Measurements from ENCODE around the gene TUBB1. TPM values are rescaled to one million over a fixed set of nuclear protein-coding genes. Genes with fewer than 3 reads are reported as not detected.

The TUBB1 gene
- total RNA-seq, 2 donors from 2014 or later = 0.43 to 0.74 TPM

DNA sequence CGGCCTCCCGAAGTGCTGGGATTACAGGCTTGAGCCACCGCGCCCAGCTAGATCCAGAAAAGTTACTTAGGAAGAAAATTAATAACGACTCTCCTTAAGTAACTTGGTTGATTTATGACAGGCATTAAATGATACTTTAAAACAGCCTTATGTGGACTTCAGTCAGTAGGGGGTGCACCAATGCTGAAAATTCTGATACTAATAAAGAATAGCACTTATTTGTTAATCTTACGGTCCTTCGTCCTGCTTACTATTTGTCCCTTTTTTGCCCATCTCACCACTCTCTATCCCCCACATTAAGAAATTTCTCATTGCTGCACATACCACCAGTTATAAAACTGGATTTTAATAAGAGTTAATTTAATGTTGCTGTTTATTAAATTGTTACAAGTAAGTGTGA, 36.1 kb downstream of the TUBB1 start:
- intact Hi-C loops (cut with DNase I) = no loop called here
- DNase-seq (ENCODE audit: low spot score) = no peak

DNA sequence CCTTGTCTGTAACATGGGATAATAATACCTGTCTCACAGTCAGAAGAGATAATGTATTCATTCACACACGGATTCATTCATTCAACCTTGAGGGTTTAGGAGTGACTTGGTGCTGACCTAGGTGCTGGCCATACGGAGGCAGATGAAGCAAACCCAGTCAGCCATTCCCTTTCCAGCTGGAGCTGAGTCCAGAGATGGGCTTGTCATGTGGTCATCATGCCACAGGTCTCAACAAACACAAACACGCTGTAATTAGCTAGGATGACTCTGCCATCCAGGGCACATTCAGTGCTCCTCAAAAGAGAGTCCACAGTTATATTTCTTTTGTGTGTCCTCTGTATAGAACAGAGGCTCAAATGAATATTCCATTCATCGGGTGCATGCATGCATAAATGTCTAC, 42.9 kb downstream of the TUBB1 start:
- DNase-seq (ENCODE audit: low spot score) = no peak
- intact Hi-C loops (cut with DNase I) = no loop called here

DNA sequence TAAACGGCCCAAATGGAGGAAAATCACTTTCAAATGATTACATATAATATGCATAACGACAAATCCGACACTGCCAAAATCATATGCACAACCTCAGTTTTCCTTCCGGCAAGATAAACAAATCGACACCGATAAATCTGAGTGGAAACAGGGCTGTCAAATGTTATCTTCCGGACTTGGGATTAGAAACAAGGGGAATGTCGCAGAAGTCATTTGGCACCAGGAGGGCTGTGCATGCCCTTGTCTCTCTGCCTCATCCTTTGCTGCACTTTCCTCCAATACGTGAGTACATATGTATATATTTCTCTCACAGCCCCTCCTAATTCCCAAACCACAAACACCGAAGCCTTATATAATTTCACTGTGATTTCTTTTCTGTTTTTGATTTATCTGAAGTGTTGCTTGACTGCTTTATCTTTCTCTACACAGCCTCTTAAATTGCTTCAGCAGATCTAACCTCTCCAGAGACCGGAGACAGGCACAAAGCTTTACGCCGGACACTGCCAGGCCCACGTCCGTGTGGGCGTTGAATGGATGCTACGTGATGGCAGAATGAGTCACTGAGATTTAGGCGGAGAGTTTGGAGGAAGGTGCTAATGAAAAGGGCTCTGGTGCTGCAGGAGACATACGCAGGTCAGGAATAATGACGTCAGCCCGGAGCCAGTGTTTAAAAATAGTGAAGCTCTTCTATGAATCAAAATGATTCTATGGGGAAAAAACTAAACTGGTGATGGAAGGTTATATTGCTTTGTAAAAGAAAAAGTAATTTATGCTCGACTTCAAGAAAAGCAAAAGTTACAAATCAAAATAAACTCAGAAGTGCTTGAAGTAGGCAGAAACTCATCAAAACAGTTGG, 44.4 kb downstream of the TUBB1 start:
- intact Hi-C loops (cut with DNase I) = no loop called here
- no peak for DNase-seq (ENCODE audit: low spot score)

DNA sequence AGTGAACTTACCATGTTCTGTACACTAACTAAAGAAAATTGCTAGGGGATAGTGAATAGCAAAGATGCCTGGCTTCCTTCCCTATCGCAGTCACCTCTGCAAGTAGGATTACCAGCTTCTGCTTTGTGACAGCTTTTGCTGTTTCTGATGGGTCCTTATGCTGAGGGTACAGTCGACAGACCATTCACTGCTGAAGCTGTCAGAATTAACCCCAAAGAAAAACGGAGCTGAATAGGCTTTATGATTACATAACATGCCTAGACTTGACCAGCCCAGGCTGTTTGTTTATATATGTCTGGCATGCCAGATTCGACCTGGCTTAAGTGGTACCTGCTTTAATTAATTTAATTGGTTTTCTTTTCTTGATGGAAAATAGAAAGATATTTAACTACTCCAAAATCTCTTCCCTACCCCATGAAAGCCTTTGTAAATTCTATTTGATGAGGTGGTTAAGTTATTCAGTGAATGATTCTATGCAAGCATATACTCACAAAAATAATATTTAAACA, 45.0 kb downstream of the TUBB1 start:
- intact Hi-C loops (cut with DNase I) = no loop called here
- no peak for DNase-seq (ENCODE audit: low spot score)

DNA sequence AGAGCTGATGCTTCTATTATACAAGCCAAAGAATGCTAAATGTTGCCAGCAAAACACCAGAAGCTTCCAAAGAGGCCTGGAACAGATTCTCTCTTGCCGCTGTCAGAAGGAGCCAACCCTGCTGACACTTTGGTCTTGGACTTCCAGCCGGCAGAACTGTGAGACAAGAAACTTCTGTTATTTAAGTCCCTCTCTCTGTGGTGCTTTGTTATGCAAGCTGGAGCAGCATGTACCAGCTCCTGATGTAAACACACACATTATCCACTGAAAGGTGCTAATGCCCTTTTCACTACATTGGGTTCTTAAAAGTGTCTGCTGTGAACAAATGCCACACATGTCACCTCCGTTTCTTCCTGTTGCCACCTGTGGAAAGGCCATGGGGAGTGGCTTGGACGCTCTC, 49.3 kb downstream of the TUBB1 start:
- DNase-seq (ENCODE audit: low spot score) = no peak
- intact Hi-C loops (cut with DNase I) = no loop called here

DNA sequence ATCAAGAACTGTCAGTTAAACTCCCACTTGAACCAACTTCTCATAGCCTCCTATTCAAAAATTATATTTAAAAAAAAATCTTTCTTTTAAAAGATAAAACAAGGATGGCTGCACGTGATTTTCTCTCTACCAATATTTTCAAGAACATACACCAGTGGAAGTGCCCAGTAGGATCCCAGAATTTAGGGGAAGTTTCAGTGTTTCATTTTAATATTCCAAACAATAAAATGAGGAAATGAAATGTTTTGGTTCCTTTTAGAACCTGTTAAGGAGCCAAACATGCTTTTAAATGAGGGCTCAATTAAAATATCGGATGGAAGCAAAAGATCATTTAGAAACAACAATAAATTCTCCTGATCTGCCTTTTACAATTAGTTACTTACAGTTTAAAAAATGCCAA, 49.8 kb downstream of the TUBB1 start:
- intact Hi-C loops (cut with DNase I) = no loop called here
- no peak for DNase-seq (ENCODE audit: low spot score)

DNA sequence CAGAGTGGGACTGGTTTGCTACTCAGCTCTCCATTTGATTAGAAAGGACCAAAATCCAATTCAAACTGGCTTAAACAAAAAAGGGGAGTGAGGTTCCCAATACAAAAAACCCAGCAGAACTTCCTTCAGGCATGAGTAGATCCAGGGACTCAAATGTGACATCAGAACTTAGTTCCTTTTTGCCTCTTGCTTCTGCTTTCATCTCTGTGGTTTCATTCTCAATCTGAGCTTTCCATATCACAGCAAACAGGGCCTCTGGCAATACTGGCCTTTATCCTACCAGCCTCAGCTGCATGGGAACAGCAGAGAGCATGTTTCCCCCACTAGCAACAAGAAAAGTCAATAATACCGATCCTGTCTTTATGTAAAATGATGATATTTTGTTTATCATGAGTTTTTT, 52.0 kb downstream of the TUBB1 start:
- DNase-seq (ENCODE audit: low spot score) = no peak
- intact Hi-C loops (cut with DNase I) = no loop called here

DNA sequence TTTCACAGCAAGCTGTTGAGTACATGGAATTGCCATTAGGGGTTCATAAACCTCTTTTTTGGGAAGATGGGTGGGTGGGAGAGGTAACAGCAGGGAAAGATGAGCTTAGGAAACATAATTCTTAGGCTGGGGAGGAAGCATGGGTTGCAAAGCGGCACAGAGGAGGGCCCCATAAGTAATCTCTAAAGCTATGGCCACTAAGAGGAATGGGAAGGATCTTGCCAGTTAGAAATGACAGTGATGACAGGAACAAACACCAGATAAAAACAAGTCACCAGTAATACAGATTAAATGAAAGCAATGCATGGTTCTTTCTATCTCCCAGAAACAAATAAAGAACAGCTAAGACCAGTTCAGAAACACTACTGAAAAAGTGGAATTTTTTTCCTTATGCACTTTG, 54.4 kb downstream of the TUBB1 start:
- intact Hi-C loops (cut with DNase I) = no loop called here
- no peak for DNase-seq (ENCODE audit: low spot score)

DNA sequence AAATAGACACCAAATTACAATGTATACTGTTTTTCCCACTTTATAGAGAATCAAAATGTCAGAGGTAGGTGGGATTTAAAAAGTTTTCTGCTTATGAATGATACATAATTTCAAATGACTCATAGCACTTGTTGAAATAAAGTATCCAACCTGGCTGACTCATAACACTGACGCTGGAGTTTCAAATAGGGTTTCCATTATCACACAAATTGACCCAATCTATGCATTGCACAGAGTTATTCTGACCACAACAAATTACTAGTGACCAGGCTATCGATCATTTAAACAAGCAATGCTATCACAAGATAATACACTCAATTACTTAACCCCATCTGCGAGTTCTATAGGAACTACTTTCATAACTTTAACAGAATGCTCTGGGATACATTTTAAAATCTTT, 55.2 kb downstream of the TUBB1 start:
- DNase-seq (ENCODE audit: low spot score) = no peak
- intact Hi-C loops (cut with DNase I) = no loop called here

DNA sequence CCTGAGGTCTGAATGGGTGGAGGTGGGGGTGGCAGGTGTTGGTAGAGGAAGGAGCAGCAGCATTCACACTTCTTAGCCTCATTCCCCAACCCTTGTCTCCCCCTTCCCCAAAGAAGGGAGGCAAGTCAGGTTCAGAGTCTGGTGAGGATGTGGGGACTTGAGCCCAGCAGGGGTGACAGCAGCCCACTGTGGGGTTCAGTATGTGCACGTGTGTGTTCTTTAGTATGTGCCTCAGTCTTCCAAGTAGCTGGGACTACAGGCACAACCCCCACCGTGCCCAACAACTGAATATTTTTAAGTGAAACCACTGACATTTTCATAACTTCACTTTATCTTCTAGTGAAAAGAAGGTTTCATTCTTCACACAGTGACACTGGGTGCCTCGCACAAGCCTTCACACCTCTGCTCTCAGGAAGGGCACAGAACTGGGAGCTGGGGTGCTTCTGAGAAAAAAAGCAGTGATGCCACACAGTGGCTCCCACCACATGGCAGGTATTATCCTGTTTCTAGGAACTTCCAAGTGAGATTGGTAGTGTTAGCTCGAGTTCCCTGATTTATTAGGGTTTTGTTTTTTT, 56.8 kb downstream of the TUBB1 start:
- intact Hi-C loops (cut with DNase I) = no loop called here
- DNase-seq (ENCODE audit: low spot score) = no peak

Other genes with a start within 250 kb of the TUBB1 start
- gene GNAS-AS1, start 168.5 kb upstream of the TUBB1 start, total RNA-seq = not detected
- gene GNAS, start 166.7 kb upstream of the TUBB1 start, total RNA-seq = 100 to 1,000 TPM; 651 to 700 TPM
- gene NELFCD, start 38.2 kb upstream of the TUBB1 start, total RNA-seq = 10 to 100 TPM; 25.9 to 28.2 TPM
- 100 to 1,000 TPM; 107 to 164 TPM for gene CTSZ, start 12.2 kb upstream of the TUBB1 start, total RNA-seq
- gene ATP5F1E, start 12.9 kb downstream of the TUBB1 start, total RNA-seq = 10 to 100 TPM; 58.3 to 74.7 TPM
- gene PRELID3B, start 23.4 kb downstream of the TUBB1 start, total RNA-seq = 10 to 100 TPM; 24.1 to 34.1 TPM
- under 1 TPM; 0.37 to 0.57 TPM for gene ZNF831, start 144.4 kb downstream of the TUBB1 start, total RNA-seq